ENCODE results near the gene CPN2. TPM values are rescaled to one million over a fixed set of nuclear protein-coding genes. Genes with fewer than 3 reads are reported as not detected.

Gene CPN2
- total and polyA plus RNA-seq, 2 experiments from 2014 or later, result 0.10 to 0.14 TPM

GRCh38 chr3:194328942-194329582 lies 22.1 kb downstream of the CPN2 start (continued):
- TF ChIP-seq ZNF462 (CRISPR knock-in tag; IDR thresholded peaks at IDR 0.05) (no peak), ETS1 (IDR thresholded peaks at IDR 0.05) (no peak), STAT1 (IDR thresholded peaks at IDR 0.05; ENCODE audit: unreplicated experiment) (no peak), NANOG (IDR thresholded peaks at IDR 0.05; ENCODE audit: borderline replicate concordance) (no peak), ZNF331 (CRISPR knock-in tag; IDR thresholded peaks at IDR 0.05; ENCODE audit: low read depth) (no peak)

GRCh38 chr3:194328053-194328657 lies 23.0 kb downstream of the CPN2 start:
- Histone ChIP-seq H3K9me2 (ENCODE audit: insufficient read depth) (0 out of 2 replicates have a peak, but pooled peaks cover 7% of the 10 kb centered on the region), H3K27ac (ENCODE audit: low read depth) (no peak overlapping the region), H4K20me1 (replicated peaks; ENCODE audit: insufficient read depth) (no peaks in the 10 kb centered on the region), H3K79me2 (replicated peaks; ENCODE audit: insufficient read depth) (no peaks in the 10 kb centered on the region), H3K4me3 (no peak overlapping the region), H3K36me3 (ENCODE audit: insufficient read depth) (no peaks in the 10 kb centered on the region), H3K27me3 (ENCODE audit: insufficient read depth) (peaks cover 13% of the 10 kb centered on the region), H2AFZ (no peak overlapping the region), H3F3A (replicated peaks; ENCODE audit: low read depth) (peaks cover 42% of the 10 kb centered on the region), H3K4me1 (ENCODE audit: insufficient read depth) (no peaks in the 10 kb centered on the region), H3K4me2 (no peak overlapping the region)
- H3K4me1 Mint-ChIP-seq, result peaks cover 16% of the 10 kb centered on the region
- peaks cover 3% of the 10 kb centered on the region; the same call in 2 of the 3 replicates for H3K36me3 Mint-ChIP-seq (ENCODE audit: low read depth)
- TF ChIP-seq CREB1 (CRISPR knock-in tag; IDR thresholded peaks at IDR 0.05; ENCODE audit: low read depth) (no peak), CTCF (conservative IDR thresholded peaks at IDR 0.05; ENCODE audit: low read depth in 2 of 2) (0 out of 4 replicates have a peak, but pooled peaks of 1 of the 2 experiments have one; percentile 12)
- no peak overlapping the region for H3K4me3 Mint-ChIP-seq
- H3K27me3 Mint-ChIP-seq (ENCODE audit: insufficient read depth, low read depth, poor library complexity), result peaks cover 14% of the 10 kb centered on the region
- peak; percentile 11; the same call in 2 of the 3 replicates for ATAC-seq
- H3K27ac Mint-ChIP-seq, result no peak overlapping the region
- H3K9me3 Mint-ChIP-seq, result peaks cover 5% of the 10 kb centered on the region; the same call in 2 of the 3 replicates
- no peak for DNase-seq (ENCODE audit: low spot score)

Data from GM23338 (cell line).